GM19025 (cell line): Measurements from ENCODE around the gene SLC23A2.

ENCODE experiments used
- ATAC-seq: cut with Tn5 transposase; IDR thresholded peaks from one replicate; pipeline ENCODE4 v1.9.1; 2021; ENCODE audit warnings: mild to moderate bottlenecking, low read depth, moderate library complexity; ENCODE audit not compliant: unreplicated experiment

The SLC23A2 gene

GRCh38 chr20:4971064-4971463 lies 30.2 kb downstream of the SLC23A2 start:
- no peak for ATAC-seq

GRCh38 chr20:4967752-4968477 lies 33.4 kb downstream of the SLC23A2 start:
- ATAC-seq, result no peak

- ATAC-seq, result no peak
Measured at GRCh38 chr20:4966826-4967751, 34.2 kb downstream of the SLC23A2 start.

GRCh38 chr20:4962241-4962855 lies 39.0 kb downstream of the SLC23A2 start:
- ATAC-seq, result no peak

- no peak for ATAC-seq
Measured at GRCh38 chr20:4961746-4962145, 39.6 kb downstream of the SLC23A2 start.

GRCh38 chr20:4959592-4959991 lies 41.7 kb downstream of the SLC23A2 start:
- ATAC-seq, result no peak

GRCh38 chr20:4957939-4958362 lies 43.4 kb downstream of the SLC23A2 start:
- ATAC-seq, result no peak

- ATAC-seq, result no peak
Measured at GRCh38 chr20:4957187-4957586, 44.1 kb downstream of the SLC23A2 start.

GRCh38 chr20:4956200-4956810 lies 45.0 kb downstream of the SLC23A2 start:
- no peak for ATAC-seq

- ATAC-seq, result no peak
Measured at GRCh38 chr20:4953881-4954280, 47.4 kb downstream of the SLC23A2 start.

- ATAC-seq, result no peak
Measured at GRCh38 chr20:4952229-4952628, 49.1 kb downstream of the SLC23A2 start.

- ATAC-seq, result no peak
Measured at GRCh38 chr20:4951299-4951698, 50.0 kb downstream of the SLC23A2 start.

GRCh38 chr20:4950841-4951240 lies 50.5 kb downstream of the SLC23A2 start:
- ATAC-seq, result no peak

- ATAC-seq, result no peak
Measured at GRCh38 chr20:4950437-4950836, 50.9 kb downstream of the SLC23A2 start.

- no peak for ATAC-seq
Measured at GRCh38 chr20:4949833-4950178, 51.5 kb downstream of the SLC23A2 start.

GRCh38 chr20:4947817-4948559 lies 53.3 kb downstream of the SLC23A2 start:
- no peak for ATAC-seq

GRCh38 chr20:4946986-4947385 lies 54.3 kb downstream of the SLC23A2 start:
- ATAC-seq, result no peak

- ATAC-seq, result no peak
Measured at GRCh38 chr20:4946585-4946984, 54.7 kb downstream of the SLC23A2 start.

GRCh38 chr20:4944518-4945313 lies 56.6 kb downstream of the SLC23A2 start:
- no peak for ATAC-seq
